GM19023 (cell line): ENCODE measurements around the gene KCNJ1.
A peak's percentile ranks its signal among the peaks of the same experiment; 100 is the strongest.

ENCODE experiments used
- ATAC-seq: cut with Tn5 transposase; IDR thresholded peaks from one replicate; pipeline ENCODE4 v1.9.1; 2021; ENCODE audit warnings: mild to moderate bottlenecking, moderate library complexity; ENCODE audit not compliant: unreplicated experiment

The KCNJ1 gene

DNA sequence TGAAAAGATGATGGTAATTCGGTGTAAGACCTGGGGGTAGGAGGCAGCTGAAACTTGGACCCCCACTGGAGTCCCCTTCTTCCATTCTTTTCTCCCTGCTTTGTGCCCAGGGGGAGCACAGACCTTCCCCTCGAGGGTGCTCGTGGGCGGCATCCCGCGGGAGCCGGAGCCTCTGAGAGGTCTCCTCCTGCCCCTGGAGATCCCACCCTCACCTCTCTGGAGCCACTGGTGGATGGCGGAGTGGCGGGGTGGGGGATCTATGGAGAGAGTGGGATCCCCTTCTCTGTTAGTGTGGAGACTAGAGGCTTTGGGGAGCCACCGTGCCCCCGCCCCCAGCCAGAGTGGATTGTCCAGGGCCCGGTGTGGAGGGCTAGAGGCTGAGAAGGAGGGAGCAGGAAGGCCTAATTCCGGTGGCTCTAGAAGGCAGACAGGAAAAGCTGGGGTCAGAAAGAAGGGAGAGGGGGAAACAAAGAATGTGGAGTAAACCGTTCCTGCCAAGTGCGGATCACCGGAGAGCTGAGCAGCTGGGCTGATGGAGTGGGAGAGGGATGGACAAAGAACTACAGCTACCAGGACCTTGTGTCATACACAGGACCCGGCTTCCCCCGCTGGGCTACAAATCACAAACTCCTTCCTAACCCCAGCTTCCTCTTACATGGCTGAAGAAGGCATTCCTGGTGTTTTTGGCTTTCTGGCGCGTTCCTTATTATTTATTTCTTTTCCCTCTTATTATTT lies 41.9 kb downstream of the KCNJ1 start:
- no peak for ATAC-seq

GRCh38 chr11:128824191-128825049 lies 42.7 kb downstream of the KCNJ1 start:
- ATAC-seq: no peak

DNA sequence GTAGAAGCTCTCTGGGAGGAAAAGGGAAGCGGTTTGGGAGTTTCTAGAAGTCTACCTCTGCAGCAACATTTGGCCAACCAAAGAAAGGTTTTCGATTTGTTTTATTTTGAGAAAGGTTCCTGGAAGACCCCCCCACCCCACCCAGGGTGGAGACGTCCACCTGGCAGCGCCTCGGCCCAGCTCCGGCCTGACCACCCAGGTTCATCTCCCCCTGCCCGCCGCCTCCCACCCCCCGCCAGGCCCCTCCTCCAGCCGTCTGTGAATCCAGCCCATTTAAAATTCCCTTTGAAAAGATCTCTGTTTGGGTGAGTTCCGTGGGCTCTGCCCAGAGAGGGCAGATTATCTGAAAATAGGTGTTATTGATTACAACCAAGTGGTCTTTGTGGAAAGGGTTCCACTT lies 43.3 kb downstream of the KCNJ1 start:
- ATAC-seq: no peak

DNA sequence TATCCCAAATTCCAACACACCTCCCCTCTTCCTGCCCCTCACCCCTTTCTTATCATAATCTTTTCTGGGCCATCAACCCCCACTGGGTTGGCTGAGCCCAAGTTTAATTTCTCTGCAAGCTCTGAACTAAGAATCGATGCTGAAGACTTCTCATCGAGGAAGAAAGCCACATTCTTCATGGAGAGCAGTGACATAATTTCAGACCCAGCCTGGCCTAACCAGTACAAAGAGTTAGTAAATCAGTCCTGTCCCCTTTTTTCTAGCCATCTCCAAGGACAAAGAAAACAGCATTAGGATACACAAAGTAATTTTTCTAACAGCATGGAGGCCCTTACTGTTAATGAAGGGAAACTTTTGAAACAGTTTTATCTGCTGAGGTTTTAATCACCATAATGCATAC lies 45.0 kb downstream of the KCNJ1 start:
- ATAC-seq: no peak

GRCh38 chr11:128821556-128821955 lies 45.5 kb downstream of the KCNJ1 start:
- ATAC-seq: no peak

GRCh38 chr11:128819198-128819597 lies 47.9 kb downstream of the KCNJ1 start:
- no peak for ATAC-seq

GRCh38 chr11:128814856-128815705 lies 52.0 kb downstream of the KCNJ1 start:
- ATAC-seq: no peak

- no peak for ATAC-seq
Observed at GRCh38 chr11:128813729-128814128, 53.4 kb downstream of the KCNJ1 start.

GRCh38 chr11:128810784-128811514 lies 56.1 kb downstream of the KCNJ1 start:
- ATAC-seq: no peak

DNA sequence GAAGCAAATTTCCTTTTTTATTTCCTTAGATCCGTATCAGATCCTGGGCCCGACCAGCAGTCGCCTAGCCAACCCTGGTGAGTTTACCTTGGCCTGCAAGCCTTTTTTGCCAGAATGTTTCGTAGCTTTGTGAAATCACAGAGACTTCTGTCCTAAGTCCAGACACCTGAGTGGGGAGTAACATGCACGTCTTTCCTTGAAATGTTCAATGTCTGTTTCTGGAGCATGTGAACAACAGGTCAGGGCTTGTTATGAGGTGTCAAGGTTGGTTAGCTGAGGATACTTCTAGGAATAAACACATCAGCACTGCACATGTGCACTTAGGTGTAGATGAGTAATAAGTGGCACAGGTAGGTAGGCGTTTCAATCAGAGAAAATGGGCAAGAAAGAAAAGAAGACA lies 58.0 kb downstream of the KCNJ1 start:
- ATAC-seq: no peak

DNA sequence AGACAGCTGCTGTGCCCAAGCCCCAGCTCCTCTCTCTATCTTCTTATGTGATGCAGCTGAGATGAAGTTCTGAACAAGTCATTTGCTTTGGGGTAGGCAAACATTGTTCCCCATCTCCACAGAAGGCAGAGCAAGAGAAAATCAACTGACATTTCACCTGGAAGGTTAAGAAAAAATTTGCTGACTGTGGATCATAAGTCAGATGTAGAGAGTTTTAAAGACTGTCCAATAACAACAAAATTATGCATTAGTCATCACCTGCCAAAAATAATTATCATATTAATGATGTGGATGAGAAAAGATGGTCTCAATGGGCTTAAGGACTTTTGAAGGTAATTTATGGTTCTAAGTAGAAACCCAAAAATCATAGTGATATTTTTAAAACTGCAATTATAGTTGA lies 59.2 kb downstream of the KCNJ1 start:
- no peak for ATAC-seq

DNA sequence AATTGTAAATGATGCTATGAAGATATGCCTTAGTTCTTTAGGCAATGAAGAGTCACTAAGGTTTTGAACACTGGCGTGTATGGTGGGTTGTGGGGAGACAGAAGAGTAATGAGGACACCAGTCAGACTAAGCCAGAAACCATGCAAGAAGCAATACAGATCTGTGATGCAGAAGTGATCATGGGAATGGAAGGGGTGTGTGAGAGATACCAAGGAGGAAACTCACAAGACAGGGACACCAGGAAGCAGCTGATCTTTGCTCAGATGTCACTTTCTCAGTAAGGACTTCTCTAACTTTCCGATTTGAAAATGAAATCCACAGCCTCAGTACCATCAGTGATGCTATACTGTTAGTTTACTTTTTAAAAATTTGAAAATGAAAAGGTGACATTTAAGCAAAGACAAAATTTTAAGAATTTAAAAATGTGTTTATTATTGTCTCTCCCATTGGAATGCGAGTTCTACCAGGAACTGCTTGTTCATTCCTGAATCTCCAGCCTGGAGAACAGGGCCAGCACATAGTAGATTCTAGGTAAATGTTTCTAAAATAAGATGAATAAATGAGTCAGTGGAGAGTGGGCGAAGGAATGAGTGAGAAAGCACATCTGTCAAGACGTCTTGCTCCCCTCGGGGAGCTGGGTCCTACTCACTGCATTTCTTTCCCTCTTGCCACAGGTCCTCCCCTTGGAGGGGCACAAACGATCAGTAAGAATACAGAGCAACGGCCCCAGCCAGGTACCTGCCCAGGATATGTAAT lies 60.4 kb downstream of the KCNJ1 start:
- no peak for ATAC-seq

DNA sequence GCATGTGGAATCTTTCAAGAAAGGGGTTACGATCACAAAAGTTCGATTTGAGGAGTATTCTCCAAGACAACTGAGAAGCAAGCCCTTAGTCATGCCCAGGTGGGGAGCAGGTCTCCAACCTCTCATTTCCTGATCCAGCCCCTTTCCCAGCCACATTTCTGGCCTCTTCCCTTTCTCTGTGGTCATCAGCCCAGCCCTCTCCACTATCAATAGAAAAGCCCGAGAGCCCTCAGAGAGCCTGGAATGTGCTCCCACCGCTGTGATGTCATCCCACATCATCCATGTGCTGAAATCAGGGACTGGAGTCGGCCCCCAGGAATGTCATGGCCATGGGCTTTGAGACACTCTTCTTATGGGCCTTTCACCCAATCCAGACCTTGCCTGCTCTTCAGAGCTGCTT lies 62.6 kb downstream of the KCNJ1 start:
- ATAC-seq: no peak

DNA sequence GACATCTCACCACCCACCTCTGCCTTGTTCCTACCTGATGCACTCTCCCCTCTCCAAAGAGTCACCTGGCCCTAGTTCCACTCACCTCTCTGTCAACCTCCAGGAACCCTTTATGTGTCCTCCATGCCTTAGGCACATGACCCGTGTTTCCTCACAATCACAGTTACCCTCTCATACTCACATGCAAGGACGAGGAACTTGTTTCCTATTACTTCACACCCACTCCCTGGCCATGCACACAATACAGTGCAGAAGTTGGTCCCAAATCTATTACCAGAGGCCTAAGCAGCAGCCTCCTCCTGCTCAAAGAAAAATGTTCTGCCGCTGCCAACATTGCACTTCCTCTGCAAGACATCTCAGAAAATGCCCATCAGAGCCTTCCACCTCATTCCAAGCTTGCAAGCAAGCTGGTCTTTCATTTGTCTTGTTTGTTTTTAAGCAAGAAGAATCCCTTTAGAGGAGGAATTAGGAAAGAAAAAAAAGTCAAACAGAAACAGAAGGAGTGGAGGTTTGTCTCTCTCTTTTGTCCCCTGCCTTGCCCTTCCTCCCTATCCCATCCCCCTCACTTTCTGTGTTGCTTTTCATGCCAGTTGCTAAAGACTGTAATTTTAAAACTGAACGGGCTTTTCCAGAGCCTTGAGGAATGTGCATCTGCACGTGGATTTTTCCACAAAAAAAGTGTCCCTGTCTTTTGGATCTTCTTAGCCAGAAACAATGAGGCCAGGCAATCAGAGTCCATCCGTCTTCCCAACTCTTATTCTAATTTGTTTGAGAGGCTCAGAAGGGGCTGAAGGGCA lies 63.4 kb downstream of the KCNJ1 start:
- ATAC-seq: no peak

- ATAC-seq: no peak
Observed at GRCh38 chr11:128803011-128803410, 64.1 kb downstream of the KCNJ1 start.

DNA sequence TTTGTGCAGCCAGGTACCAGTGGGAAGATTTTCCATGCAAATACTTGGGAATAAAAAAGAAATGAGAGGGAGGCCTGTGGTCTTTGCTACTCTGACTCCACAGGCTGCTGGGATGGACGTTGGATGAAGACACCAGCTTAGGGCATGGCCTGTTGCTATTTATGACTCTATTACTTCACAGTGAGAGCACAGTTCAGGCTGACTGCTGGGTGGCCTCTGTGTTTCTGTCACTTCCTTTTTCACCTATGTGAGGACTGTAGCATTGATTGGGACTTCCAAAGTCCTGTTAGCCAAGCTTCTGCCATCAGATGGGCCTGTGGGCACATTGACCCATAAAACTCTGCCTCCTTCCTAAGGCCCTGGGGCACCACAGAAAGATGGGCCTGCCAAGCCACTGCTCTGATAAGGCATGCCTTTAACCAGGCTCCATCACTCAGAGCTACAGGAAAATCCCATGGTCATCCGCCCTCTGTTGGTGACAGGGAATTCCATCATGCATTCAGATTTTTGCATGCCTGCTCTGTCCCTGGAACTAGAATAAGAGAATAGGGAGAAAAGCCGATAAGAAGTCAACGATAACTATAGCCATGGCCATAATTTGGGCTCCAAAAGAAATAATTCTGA lies 64.6 kb downstream of the KCNJ1 start:
- ATAC-seq: no peak

GRCh38 chr11:128800871-128801417 lies 66.2 kb downstream of the KCNJ1 start:
- no peak for ATAC-seq

DNA sequence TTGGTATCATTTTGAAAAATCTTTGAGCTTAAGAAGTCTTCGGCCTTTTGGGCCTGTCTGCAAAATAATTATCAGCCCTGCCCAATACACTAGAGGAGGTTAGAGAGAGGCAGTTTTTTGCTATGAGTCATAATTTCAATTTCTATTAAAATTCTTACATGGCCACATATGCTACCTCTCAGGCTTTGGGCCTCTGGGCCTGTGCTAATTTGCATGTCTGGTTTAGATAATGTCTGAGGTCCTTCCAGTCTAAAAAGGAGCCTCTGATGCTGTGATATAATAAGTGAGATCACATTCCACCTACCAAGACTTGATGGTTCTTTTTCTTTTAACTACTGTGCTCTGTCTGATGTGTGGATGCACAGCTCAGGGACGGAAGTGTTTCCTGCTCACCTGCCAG lies 70.8 kb downstream of the KCNJ1 start:
- peak; percentile 90 for ATAC-seq
